HepG2 (cell line): Measurements from ENCODE around the gene MXI1. TPM values are rescaled to one million over a fixed set of nuclear protein-coding genes. Genes with fewer than 3 reads are reported as not detected.

Experiments used
- ATAC-seq: fragments of 200-7000 bp; cut with Tn5 transposase; 3 replicates; pipeline ENCODE4 v1.9.1; 2020; ENCODE audit warnings: mild to moderate bottlenecking, moderate library complexity
- BruUV-seq: library from RNA; stranded (reverse); fragments of 400-500 nt; replicated peaks from 2 replicates; lab custom pipeline; 2021; lab: Mats Ljungman, UMichigan
- CTCF ChIA-PET: fragments of 300-600 bp; formaldehyde crosslinking; extraction: SDS; loops from one replicate; lab custom pipeline; 2021; ENCODE audit warnings: low total read pairs, inconsistent platforms, low intra/inter-chr PET ratio; lab: Yijun Ruan, JAX
- POLR2A ChIA-PET: fragments of 350-600 bp; sonication (Branson Sonifier 250); formaldehyde crosslinking; loops from one replicate; lab custom pipeline; 2020; ENCODE audit warnings: antibody characterized with exemption, inconsistent platforms; lab: Yijun Ruan, JAX
- DNase-seq: peaks from one replicate; pipeline ENCODE4 v3.0.0-alpha.2; 2015; ENCODE audit warnings: low spot score
- FAIRE-seq: peaks from 3 replicates; lab custom pipeline; 2011; peaks lifted over from hg19 to GRCh38; lab: Jason Lieb, UNC
- H2AFZ ChIP-seq: one replicate; pipeline ENCODE4 v1.6.1; 2011; ENCODE audit warnings: low read length, inconsistent platforms
- H3K27ac ChIP-seq: fragments of 300-600 bp; 3 replicates; pipeline ENCODE4 v1.8.0; 2011; ENCODE audit warnings: mixed run types, mild to moderate bottlenecking, mixed read lengths, low read length, inconsistent platforms; ENCODE audit not compliant: insufficient read depth; ENCODE audit errors: extremely low read length
- H3K27me3 ChIP-seq, 2 experiments: fragments of 200-600 bp in 1 of 2; 2 replicates in 1 of 2; 3 replicates in 1 of 2; pipeline versions ENCODE4 v1.6.0 to v1.8.0; 2011; ENCODE audit warnings: low read length in 2 of 2, mild to moderate bottlenecking in 2 of 2, moderate library complexity in 2 of 2, inconsistent platforms in 1 of 2; ENCODE audit not compliant: insufficient read depth in 2 of 2, control insufficient read depth in 1 of 2
- H3K36me3 ChIP-seq, 2 experiments: fragments of 200-600 bp in 1 of 2; replicated peaks in 1 of 2; 2 replicates in 1 of 2; 3 replicates in 1 of 2; pipeline versions ENCODE4 v1.5.1 to v1.8.0; 2011; ENCODE audit warnings: low read length in 2 of 2, inconsistent platforms in 1 of 2; ENCODE audit not compliant: insufficient read depth in 2 of 2, control insufficient read depth in 1 of 2
- H3K4me1 ChIP-seq: 2 replicates; pipeline ENCODE4 v1.5.1; 2012; ENCODE audit warnings: low read length, inconsistent platforms; ENCODE audit not compliant: insufficient read depth
- H3K4me2 ChIP-seq: 2 replicates; pipeline ENCODE4 v1.6.0; 2011; ENCODE audit warnings: low read depth, low read length, inconsistent platforms
- H3K4me3 ChIP-seq, 3 experiments: fragments of 200-600 bp in 1 of 3; sonication (generic), shearing (Covaris generic) in 1 of 3; replicated peaks in 1 of 3; 2 replicates each; pipeline ENCODE4 v1.5.1; 2011 to 2016; ENCODE audit warnings: low read length in 3 of 3, inconsistent platforms in 2 of 3, low read depth in 2 of 3, mild to moderate bottlenecking in 2 of 3, control low read depth in 1 of 3, mixed read lengths in 1 of 3; ENCODE audit not compliant: insufficient read depth in 1 of 3
- H3K79me2 ChIP-seq: one replicate; pipeline ENCODE4 v1.6.1; 2011; ENCODE audit warnings: low read length, inconsistent platforms; ENCODE audit not compliant: insufficient read depth
- H3K9ac ChIP-seq: 2 replicates; pipeline ENCODE4 v1.6.0; 2011; ENCODE audit warnings: mild to moderate bottlenecking, low read depth, low read length, inconsistent platforms; ENCODE audit not compliant: insufficient read depth
- H3K9me3 ChIP-seq: 2 replicates; pipeline ENCODE4 v1.5.1; 2012; ENCODE audit warnings: mild to moderate bottlenecking, low read length
- H4K20me1 ChIP-seq: 2 replicates; pipeline ENCODE4 v1.6.0; 2011; ENCODE audit warnings: inconsistent platforms, mild to moderate bottlenecking, low read length, moderate library complexity; ENCODE audit not compliant: insufficient read depth
- ATF5 ChIP-seq: sonication (generic); formaldehyde crosslinking; IDR thresholded peaks from 2 replicates; pipeline ENCODE4 v1.4.0; 2020; ENCODE audit warnings: mild to moderate bottlenecking, low read depth, missing genetic modification reagents
- HMG20B ChIP-seq: conservative IDR thresholded peaks from 2 replicates; pipeline ENCODE4 v1.6.1; 2016; ENCODE audit warnings: missing genetic modification reagents, missing compliant biosample characterization
- HMGXB3 ChIP-seq: sonication (generic); formaldehyde crosslinking; IDR thresholded peaks from 2 replicates; pipeline ENCODE4 v1.4.0; 2020; ENCODE audit warnings: missing genetic modification reagents, borderline replicate concordance
- HMGXB4 ChIP-seq, 2 experiments: sonication (generic) in 1 of 2; formaldehyde crosslinking in 1 of 2; IDR thresholded peaks; 2 replicates each; pipeline versions ENCODE4 v1.4.0 to v1.6.1; 2018 to 2020; ENCODE audit warnings: missing genetic modification reagents in 2 of 2, borderline replicate concordance in 1 of 2, low read depth in 1 of 2, mild to moderate bottlenecking in 1 of 2, missing biosample characterization in 1 of 2
- KDM5A ChIP-seq: fragments of 200-600 bp; sonication (generic); IDR thresholded peaks from 2 replicates; pipeline ENCODE4 v1.7.0; 2018; ENCODE audit warnings: antibody characterized with exemption, mild to moderate bottlenecking, low read length, borderline replicate concordance
- RAD21 ChIP-seq: fragments of 450-650 bp; formaldehyde crosslinking; IDR thresholded peaks from 2 replicates; pipeline ENCODE4 v1.5.0; 2020; ENCODE audit warnings: mild to moderate bottlenecking
- USF2 ChIP-seq, 2 experiments: sonication (generic) in 1 of 2; formaldehyde crosslinking in 1 of 2; IDR thresholded peaks; 2 replicates each; pipeline versions ENCODE4 v1.5.1 to v1.6.1; 2011 to 2020; ENCODE audit warnings: borderline replicate concordance in 1 of 2, low read depth in 1 of 2, low read length in 1 of 2, mild to moderate bottlenecking in 1 of 2, missing genetic modification reagents in 1 of 2, moderate library complexity in 1 of 2
- ZNF274 ChIP-seq: sonication (generic); formaldehyde crosslinking; IDR thresholded peaks from 2 replicates; pipeline ENCODE4 v1.5.1; 2020; ENCODE audit warnings: mild to moderate bottlenecking, missing genetic modification reagents
- ZNF460 ChIP-seq: sonication (generic); formaldehyde crosslinking; IDR thresholded peaks from 2 replicates; pipeline ENCODE4 v1.5.1; 2020; ENCODE audit warnings: missing genetic modification reagents, mild to moderate bottlenecking, borderline replicate concordance
- ZUFSP ChIP-seq: sonication (generic); formaldehyde crosslinking; IDR thresholded peaks from 2 replicates; pipeline ENCODE4 v1.9.0; 2021; ENCODE audit warnings: missing genetic modification reagents, mild to moderate bottlenecking, borderline replicate concordance
- WGBS: methylation state at CpG from one replicate; pipeline ENCODE4 v1.1.6; 2017; ENCODE audit warnings: low lambda C conversion rate; 5-methylcytosine and 5-hydroxymethylcytosine counted together
- in situ Hi-C: cut with HindIII; loops from 2 replicates; pipeline ENCODE4 v1.10.0; 2017; ENCODE audit warnings: low pct_unique_long_range_greater_than_20kb; ENCODE audit not compliant: extremely low pct_ligation_motif_present
- intact Hi-C: fragments of 100-400 bp; cut with micrococcal nuclease; formaldehyde crosslinking; loops from one replicate; pipeline ENCODE4 v1.10.0; 2022; ENCODE audit not compliant: unreplicated experiment
- polyA plus RNA-seq, 8 experiments: library from polyadenylated mRNA; depleted of rRNA in 3 of 8; stranded (reverse) in 7 of 8; unstranded in 1 of 8; fragments of >200 nt; fragmentation: Illumina TruSeq in 4 of 8; extraction: Trizol in 4 of 8; gene quantifications; 2 replicates each; pipeline versions ENCODE4 v1.2.1 to v1.2.3, GENCODE V29; 2011 to 2016; ENCODE audit warnings: low read depth in 4 of 8, missing spikeins in 1 of 8, mixed read lengths in 1 of 8; ENCODE audit not compliant: insufficient read depth in 1 of 8
- total RNA-seq, 5 experiments: library from RNA; depleted of rRNA; stranded (reverse); fragments of >200 nt; fragmentation: Illumina TruSeq; extraction: Trizol; gene quantifications; 2 replicates each; pipeline ENCODE4 v1.2.3, GENCODE V29; 2016; ENCODE audit warnings: low read depth in 1 of 5

The MXI1 gene
- total and polyA plus RNA-seq, 2 of the 13 experiments (the other 11 are each of a cell fraction or from before 2014, with no cell fraction given): 6.6 to 22.0 TPM

GRCh38 chr10:110304394-110304779 is 97.0 kb downstream of the MXI1 start:
- WGBS: 0% methylated on average over 5 of the region's 42 CpGs
- in situ Hi-C loops (no loop called here), intact Hi-C loops (no loop called here)
- Histone ChIP-seq H3K4me3 (peak overlapping the region; percentile 93 to 99 (median 98)), H3K27me3 (no peaks in the 10 kb centered on the region; a peak in 1 of 5 replicates), H2AFZ (no peak overlapping the region), H3K79me2 (peaks cover 44% of the 10 kb centered on the region), H3K4me1 (peaks cover 42% of the 10 kb centered on the region), H3K36me3 (peaks cover 5 to 33% of the 10 kb centered on the region in 2 experiments; a peak in 4 of 5 replicates), H4K20me1 (peaks cover 20% of the 10 kb centered on the region), H3K9me3 (no peaks in the 10 kb centered on the region), H3K4me2 (peak overlapping the region; percentile 79), H3K9ac (peak overlapping the region; percentile 97), H3K27ac (peak overlapping the region; percentile 85)
- DNase-seq (no peak), FAIRE-seq (no peak), ATAC-seq (peak; percentile 83)
- CTCF ChIA-PET: no interaction called here
- BruUV-seq: no TSS peak
- POLR2A ChIA-PET: interaction anchor here (0.8 to 1.5 kb wide), 14 partner anchors 8 to 297 kb away, joined by 3 to 9 read pairs (median 4); partner anchors contain the start of genes ADD3, MXI1 and SMC3
- TF ChIP-seq HMGXB3 (CRISPR knock-in tag): no peak
- no peak for TF ChIP-seq ZUFSP (CRISPR knock-in tag)
- TF ChIP-seq ZNF460: no peak
- TF ChIP-seq KDM5A: peak; percentile 88
- peak in 1 of 2 experiments; percentile 41; a peak in 2 of 4 replicates for TF ChIP-seq HMGXB4 (CRISPR knock-in tag; IDR thresholded peaks at IDR 0.05; ENCODE audit: borderline replicate concordance in 1 of 2, low read depth in 1 of 2)
- peak; percentile 15; the same call in 1 of the 2 replicates for TF ChIP-seq RAD21 (CRISPR knock-in tag)
- TF ChIP-seq ZNF274 (CRISPR knock-in tag): no peak
- TF ChIP-seq HMG20B (CRISPR knock-in tag): no peak
- no peak for TF ChIP-seq ATF5 (CRISPR knock-in tag)
- no peak for TF ChIP-seq USF2 (IDR thresholded peaks at IDR 0.05; ENCODE audit: low read depth, low read length)
- no peak for TF ChIP-seq USF2 (CRISPR knock-in tag; IDR thresholded peaks at IDR 0.05; ENCODE audit: borderline replicate concordance)
